ENCODE measurements around the gene ZYG11B.
"Not testable (repeated sequence)": the region's sequence is repeated elsewhere in the genome, so short reads cannot be mapped to it uniquely, and the experiment has no call there.

The ZYG11B gene

GRCh38 chr1:52707927-52708655 is 18.2 kb upstream of the ZYG11B start:
- DNase-seq: no peak

GRCh38 chr1:52709016-52709415 is 17.2 kb upstream of the ZYG11B start:
- no peak for DNase-seq

DNA sequence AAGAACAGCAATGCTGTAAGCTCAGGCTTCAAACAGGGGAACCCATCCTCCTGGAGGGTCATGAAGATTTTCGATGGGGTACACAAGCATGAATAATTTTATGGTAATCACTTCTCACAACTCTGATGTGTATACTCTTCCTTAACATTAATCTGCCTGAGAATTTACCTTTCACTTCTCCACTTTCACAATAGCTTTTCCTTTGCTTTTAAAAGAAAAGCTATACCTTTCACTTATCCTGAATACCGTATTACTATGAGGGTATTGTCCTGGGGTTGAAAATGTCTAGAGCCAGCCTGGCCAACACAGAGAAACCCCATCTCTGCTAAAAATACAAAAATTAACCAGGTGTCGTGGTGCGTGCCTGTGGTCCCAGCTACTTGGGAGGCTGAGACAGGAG is 12.7 kb upstream of the ZYG11B start:
- DNase-seq: no peak

DNA sequence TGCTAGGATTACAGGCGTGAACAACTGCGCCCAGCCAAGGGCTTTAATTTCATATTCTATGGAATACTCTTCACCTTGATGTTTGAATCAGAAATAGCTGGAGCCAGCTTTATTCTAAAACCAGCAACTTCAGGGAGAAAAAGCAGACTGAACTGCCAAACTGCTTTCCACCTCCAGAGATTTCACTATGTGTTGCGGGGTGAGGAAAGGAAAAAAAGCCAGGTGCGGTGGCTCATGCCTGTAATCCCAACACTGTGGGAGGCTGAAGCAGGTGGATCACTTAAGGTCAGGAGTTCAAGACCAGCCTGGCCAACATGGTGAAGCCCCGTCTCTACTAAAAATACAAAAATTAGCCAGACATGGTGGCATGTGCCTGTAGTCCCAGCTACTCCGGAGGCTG is 11.0 kb upstream of the ZYG11B start:
- not testable (repeated sequence) for DNase-seq

GRCh38 chr1:52723260-52723659 is 3.0 kb upstream of the ZYG11B start:
- DNase-seq: no peak

DNA sequence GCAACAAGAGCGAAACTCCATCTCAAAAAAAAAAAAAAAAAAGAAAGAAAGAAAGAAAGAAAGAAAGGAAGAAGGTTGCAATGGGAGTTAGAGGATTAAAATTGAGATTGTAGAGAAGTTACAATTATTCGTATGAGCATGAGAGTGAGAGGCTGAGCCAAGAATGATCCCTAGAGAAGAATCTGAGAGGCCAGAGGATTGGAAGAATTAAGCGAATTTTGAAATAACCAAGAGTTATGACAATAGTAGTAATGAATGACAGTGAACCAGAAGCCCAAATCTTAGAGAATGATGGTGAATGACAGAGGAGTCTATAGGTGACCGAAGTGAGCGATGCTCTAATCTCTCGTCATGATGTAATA is 369 bp upstream of the ZYG11B start:
- no peak for DNase-seq

DNA sequence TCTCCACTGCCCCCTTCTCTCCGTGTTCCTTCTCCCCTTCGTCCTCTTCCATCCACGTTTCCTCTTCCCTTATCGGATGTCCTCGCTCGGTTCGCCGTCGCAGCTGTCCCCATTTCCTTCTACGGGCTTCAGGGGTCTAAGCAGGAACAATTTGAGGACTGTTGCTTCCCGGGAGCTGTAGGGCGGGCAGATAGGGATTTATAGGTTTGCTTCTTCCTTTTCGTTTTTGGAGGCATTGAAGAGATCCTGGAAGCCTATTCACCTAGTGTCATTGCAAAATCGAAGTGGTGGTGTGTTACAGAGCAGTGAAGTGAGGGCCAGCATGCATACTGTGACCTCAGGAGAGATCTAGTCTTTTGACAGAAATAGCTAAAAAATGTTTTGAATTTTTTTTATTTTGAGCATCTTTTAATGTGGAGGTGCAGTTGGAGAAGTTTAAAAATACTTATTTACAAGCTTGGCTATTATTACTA is 897 bp downstream of the ZYG11B start:
- no peak for DNase-seq

DNA sequence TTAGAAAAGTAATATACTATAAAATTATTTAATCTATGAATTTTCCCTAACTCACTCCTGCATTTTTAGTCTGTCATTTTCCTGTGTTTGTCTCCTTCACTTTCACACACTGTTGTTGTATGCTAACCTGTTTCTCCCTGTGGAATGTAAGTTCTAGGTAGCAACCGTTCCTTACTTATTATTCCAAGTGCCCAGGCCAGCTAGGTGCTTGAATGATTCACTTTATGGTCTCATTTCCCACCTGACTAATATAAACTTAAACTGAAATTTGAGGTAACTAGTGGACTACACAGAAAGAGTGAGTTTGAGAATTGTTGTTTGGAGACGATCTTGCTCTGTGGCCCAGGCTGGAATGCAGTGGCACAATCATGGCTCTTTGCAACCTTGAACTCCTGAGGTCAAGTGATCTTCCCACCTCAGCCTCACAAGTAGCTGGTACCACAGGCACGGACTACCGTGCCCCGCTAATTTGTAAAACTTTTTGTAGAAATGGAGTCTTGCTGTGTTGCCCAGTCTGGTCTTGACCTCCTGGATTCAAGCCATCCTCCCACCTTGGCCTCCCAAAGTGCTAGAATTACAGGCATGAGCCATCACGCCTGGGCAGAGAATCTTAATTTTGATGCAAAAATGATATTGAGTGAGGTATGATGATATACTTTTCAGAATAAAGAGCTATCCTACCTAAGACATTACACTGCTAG is 1.9 kb downstream of the ZYG11B start:
- no peak for DNase-seq

- DNase-seq: no peak
Measured at GRCh38 chr1:52733368-52733767, 7.1 kb downstream of the ZYG11B start.

DNA sequence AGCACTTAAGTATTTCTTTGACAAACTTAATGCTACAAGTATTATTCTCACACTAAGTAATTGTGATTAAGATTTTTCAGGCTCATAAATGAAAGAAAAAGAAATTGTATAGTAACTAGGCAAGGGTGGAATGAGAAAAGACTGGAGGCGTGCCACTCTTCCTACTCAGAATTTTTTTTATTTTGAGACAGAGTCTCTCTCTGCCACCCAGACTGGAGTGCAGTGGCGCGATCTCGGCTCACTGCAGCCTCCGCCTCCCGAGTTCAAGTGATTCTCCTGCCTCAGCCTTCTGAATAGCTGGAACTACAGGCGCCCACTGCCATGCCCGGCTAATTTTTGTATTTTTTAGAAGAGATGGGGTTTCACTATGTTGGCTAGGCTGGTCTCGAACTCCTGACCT is 9.1 kb downstream of the ZYG11B start:
- DNase-seq: not testable (repeated sequence)

DNA sequence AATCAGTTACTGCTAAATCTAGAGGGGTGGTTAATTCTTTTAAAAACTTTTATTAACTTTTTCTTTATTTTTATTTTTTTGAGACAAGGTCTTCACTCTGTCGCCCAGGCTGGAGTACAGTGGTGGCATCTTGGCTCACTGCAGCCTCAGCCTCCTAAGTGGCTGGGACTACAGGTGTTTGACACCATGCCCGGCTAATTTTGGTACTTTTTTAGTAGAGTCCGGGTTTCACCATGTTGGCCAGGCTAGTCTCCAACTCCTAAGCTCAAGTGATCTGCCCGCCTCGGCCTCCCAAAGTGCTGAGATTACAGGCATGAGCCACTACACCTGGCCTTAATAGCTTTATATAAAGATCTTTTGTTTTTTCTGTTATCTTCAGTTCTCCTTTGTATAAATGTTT is 11.9 kb downstream of the ZYG11B start:
- DNase-seq: no peak

GRCh38 chr1:52738893-52739292 is 12.6 kb downstream of the ZYG11B start:
- DNase-seq: no peak

GRCh38 chr1:52739699-52740467 is 13.6 kb downstream of the ZYG11B start:
- DNase-seq: no peak

- no peak for DNase-seq
Measured at GRCh38 chr1:52741259-52741658, 15.0 kb downstream of the ZYG11B start.

DNA sequence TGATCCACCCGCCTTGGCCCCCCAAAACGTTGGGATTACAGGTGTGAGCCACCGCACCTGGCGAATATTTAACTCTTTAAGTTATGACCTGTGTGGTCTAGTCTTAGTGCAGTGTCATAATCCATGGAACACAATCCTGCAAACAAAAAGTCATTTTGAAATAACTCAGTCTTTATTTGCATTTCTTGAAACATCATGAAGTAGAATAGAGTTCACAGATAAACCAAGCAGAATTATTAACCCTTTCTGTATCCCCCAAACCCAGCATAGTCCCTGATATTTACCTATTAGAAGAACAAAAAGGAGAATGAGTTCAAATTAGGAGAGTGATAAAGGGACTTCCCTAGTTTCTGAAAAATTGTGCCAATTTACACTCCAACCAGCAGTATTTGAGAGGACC is 19.9 kb downstream of the ZYG11B start:
- no peak for DNase-seq

DNA sequence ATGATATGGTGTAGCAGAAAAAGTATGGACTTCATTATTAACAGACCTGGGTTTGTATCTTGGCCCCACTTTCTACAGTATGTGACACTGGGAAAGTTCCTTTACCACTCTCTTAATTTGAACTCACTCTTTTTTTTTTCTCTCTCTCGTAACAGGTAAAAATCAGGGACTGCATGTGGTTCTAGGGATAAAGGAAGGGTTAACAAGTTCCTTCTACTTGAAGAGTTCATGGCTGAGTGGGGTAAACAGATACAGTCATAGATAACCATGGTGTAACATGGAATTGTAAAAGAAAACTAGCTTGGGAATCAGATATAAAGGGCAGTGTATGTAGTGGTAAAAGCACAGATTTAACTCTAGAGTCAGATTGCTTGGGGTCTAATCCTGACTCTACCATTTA is 21.2 kb downstream of the ZYG11B start:
- DNase-seq: no peak

- DNase-seq: no peak
Measured at GRCh38 chr1:52748119-52748518, 21.9 kb downstream of the ZYG11B start.

DNA sequence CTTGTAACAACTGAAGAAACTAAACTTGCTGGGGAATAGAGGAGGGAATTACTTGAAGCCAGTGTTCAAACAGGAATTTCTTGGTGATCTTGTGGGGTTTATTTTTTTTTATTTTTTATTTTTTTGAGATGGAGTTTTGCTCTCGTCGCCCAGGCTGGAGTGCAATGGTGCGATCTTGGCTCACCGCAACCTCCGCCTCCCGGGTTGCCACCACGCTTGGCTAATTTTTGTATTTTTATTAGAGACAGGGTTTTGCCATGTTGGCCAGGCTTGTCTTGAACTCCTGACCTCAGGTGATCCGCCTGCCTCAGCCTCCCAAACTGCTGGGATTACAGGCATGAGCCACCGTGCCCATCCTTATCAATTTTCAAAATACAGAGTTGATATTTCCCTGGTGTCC is 23.2 kb downstream of the ZYG11B start:
- not testable (repeated sequence) for DNase-seq

- not testable (repeated sequence) for DNase-seq
Measured at GRCh38 chr1:52750139-52750538, 23.9 kb downstream of the ZYG11B start.

DNA sequence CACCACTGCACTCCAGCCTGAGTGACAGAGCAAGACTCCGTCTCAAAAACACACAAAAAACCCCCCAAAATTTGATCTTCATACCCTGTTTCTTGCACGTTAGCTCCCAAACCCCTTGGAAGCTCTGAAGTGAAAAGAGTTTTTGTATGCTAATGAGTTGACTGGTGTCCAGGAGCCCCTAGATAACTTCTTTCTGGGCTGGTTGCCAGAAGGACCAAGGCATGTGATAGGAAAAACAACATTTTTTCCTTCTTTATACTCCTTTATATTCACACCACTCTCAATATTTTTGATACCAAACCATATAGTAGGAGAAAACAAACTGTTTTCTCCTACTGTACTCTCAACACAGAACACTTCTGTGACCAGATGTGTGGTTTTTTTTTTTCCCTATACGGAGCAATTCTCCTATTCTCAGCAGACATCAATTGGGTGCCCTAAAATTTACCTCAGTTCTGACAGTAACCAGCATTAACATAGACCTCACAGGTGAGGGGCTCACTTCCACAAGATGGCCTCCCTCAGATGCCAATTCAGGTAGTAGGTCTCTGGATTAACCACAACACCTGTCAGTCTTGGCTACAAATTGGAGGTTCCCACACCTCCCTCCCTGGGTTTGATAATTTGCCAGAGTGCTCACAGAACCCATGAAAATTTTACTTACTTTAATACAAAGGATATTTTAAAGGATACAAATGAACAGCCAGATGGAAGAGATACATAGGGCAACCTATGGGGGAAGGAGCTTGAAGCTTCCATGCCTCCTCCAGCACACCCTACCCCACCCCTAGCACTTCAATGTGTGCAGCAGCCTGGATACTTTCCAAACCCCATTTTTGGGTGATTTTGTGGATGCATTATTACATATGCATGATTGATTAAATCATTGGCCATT is 25.6 kb downstream of the ZYG11B start:
- DNase-seq: no peak

DNA sequence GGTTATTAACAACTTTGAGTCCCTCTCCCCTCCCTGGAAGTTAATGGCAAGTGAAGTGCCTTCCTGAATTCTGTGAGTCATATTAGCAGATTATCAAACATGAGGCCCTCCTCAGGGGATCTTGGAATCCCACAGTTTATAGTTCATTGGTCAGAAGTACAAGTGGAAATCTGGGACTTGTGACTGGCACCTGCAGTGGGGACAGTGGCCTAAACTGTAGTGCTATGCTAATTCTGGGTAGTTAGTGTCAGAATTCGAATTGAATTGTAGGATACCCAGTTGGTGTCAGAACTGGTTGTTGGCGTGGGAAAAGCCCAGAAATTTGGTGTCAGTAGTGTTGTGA is 26.2 kb downstream of the ZYG11B start:
- DNase-seq: no peak

GRCh38 chr1:52753169-52753568 is 26.9 kb downstream of the ZYG11B start:
- no peak for DNase-seq

DNA sequence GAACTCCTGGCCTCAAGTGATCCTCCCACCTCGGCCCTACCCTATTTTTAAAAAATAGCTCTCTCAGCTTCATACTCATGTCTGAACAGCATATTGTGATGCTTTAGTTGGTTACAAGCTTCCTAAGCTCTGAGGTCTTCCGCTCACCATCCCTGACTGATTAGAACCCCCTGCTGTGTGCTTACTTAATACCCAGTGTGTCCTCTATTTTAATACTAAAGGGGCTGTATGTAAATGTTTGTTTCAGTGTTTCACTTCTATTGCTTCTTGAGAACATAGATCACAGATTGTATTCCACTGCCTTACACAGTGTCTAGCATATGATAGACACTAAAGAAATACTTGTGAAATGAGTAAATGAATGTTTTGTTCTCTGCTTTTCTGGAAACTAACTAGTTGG is 29.8 kb downstream of the ZYG11B start:
- no peak for DNase-seq

All from NCI-H187 (cell line).